GM12873 (cell line): ENCODE measurements around the gene BCL2.

Experiments
- CTCF ChIP-seq: IDR thresholded peaks from 2 replicates; pipeline ENCODE4 v1.5.1; 2012; ENCODE audit warnings: low read depth, mild to moderate bottlenecking, moderate library complexity, low read length, control low read depth; ENCODE audit not compliant: insufficient read depth; ENCODE audit errors: missing control alignments

Gene BCL2

GRCh38 chr18:63073481-63073880 is 246.1 kb downstream of the BCL2 start:
- TF ChIP-seq CTCF: peak; percentile 60
